NCI-H2171 treated with DMSO at 0.1 percent for 48 hours (cell line): Measurements from ENCODE around the gene TNNC2.
A peak's percentile ranks its signal among the peaks of the same experiment; 100 is the strongest.

Experiments
- DNase-seq: peaks from one replicate; lab custom pipeline; 2025; lab: John Stamatoyannopoulos, UW

The TNNC2 gene

GRCh38 chr20:45781391-45781931, 45.7 kb downstream of the TNNC2 start:
- DNase-seq = no peak

- DNase-seq = no peak
These were observed 47.0 kb downstream of the TNNC2 start for GRCh38 chr20:45780159-45780558.

GRCh38 chr20:45779011-45779915, 47.8 kb downstream of the TNNC2 start:
- no peak for DNase-seq

- no peak for DNase-seq
These were observed 50.2 kb downstream of the TNNC2 start for GRCh38 chr20:45776931-45777330.

GRCh38 chr20:45775411-45775810, 51.7 kb downstream of the TNNC2 start:
- no peak for DNase-seq

- peak; percentile 27 for DNase-seq
These were observed 52.2 kb downstream of the TNNC2 start for GRCh38 chr20:45774945-45775344.
